ENCODE measurements around the gene CPXM1. TPM values are rescaled to one million over a fixed set of nuclear protein-coding genes. Genes with fewer than 3 reads are reported as not detected.

The CPXM1 gene
- total and polyA plus RNA-seq, 9 of the 15 experiments (the other 6 are each of a cell fraction or from before 2014, with no cell fraction given), result 0.04 to 1.1 (median 0.37) TPM; not detected in 2

DNA sequence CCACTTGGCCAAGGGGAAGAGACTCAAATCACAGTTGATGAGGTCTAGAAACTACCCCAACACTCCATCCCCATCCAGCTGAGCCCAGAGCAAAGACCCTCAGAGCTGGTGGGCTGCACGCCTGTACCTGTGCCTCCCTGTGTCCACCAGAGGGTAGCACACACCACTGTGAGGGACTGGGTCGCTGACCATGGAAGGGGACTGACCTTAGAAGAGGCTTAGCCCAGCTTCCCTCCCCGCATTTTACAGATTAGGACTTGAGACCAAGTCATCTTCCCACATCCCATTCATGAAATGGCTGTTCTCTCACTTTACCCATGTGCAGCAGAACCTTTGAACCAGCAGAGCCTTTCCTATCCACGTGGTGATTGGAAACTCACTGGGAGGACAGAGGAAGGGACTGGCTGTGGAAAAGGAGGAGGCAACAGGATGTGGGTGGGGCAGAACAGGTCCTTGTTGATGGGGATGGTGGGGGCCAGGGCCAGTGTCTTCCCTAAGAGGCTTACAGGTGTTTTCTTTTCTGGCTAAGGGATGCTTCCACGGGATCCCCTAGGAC lies 44.3 kb downstream of the CPXM1 start:
- intact Hi-C loops (cut with micrococcal nuclease) (loop anchor here (1.0 to 2.0 kb wide), 2 partner anchors 96 to 245 kb away; no protein-coding TSS in a partner anchor), in situ Hi-C loops (cut with MboI) (loop anchor here (5.0 to 10.0 kb wide), 2 partner anchors 91 to 239 kb away; no protein-coding TSS in a partner anchor)
- H4K20me1 ChIP-seq (replicated peaks; ENCODE audit: control insufficient read depth, insufficient read depth, low read length), result no peaks in the 10 kb centered on the region
- CTCF ChIA-PET (ENCODE audit: low intra/inter-chr PET ratio), result interaction anchor here (1.3 to 3.2 kb wide), 2 partner anchors 96 to 245 kb away, joined by 9 to 24 read pairs; no protein-coding TSS in a partner anchor
- no peak overlapping the region for H3K27ac ChIP-seq (ENCODE audit: extremely low read depth, low read depth, low read length)
- peak; percentile 83 for ATAC-seq
- peaks cover 2 to 30% of the 10 kb centered on the region in 2 experiments; a peak in 4 of 5 replicates for H3K4me1 ChIP-seq (replicated peaks in 1 of 2; ENCODE audit: control insufficient read depth in 2 of 2, insufficient read depth in 2 of 2, low read length in 2 of 2)
- H3K9me1 ChIP-seq (ENCODE audit: control insufficient read depth, insufficient read depth, low read length), result no peaks in the 10 kb centered on the region
- H3K27me3 ChIP-seq (ENCODE audit: control insufficient read depth in 2 of 2, insufficient read depth in 2 of 2, low read length in 2 of 2), result peaks cover 0 to 24% of the 10 kb centered on the region in 2 experiments; a peak in 2 of 5 replicates
- no peak overlapping the region for H3K4me2 ChIP-seq (ENCODE audit: insufficient read depth, low read length)
- H2AFZ ChIP-seq (ENCODE audit: low read depth, low read length), result no peak overlapping the region
- H3K36me3 ChIP-seq (ENCODE audit: control insufficient read depth, insufficient read depth, low read length), result no peaks in the 10 kb centered on the region
- H3K4me3 ChIP-seq, result no peak overlapping the region
- peak; percentile 6 for FAIRE-seq
- BruUV-seq (replicated peaks), result no TSS peak
- POLR2A ChIA-PET, result no interaction called here
- H3K9ac ChIP-seq (ENCODE audit: insufficient read depth in 1 of 2, low read depth in 2 of 2, low read length in 2 of 2), result no peak overlapping the region
- DNase-seq (ENCODE audit: extremely low read depth in 1 of 4, low spot score in 3 of 4), result peak; percentile 34 to 60 (median 46)
- H3K79me2 ChIP-seq (ENCODE audit: control insufficient read depth, insufficient read depth, low read length), result no peaks in the 10 kb centered on the region
- WGBS (ENCODE audit: insufficient coverage, low coverage, missing lambda C conversion rate), result 0% methylated on average over 3 of the region's 5 CpGs
- H3K9me3 ChIP-seq (replicated peaks; ENCODE audit: control insufficient read depth, insufficient read depth, low read depth, low read length), result no peaks in the 10 kb centered on the region
- TF ChIP-seq, protein P1, sequence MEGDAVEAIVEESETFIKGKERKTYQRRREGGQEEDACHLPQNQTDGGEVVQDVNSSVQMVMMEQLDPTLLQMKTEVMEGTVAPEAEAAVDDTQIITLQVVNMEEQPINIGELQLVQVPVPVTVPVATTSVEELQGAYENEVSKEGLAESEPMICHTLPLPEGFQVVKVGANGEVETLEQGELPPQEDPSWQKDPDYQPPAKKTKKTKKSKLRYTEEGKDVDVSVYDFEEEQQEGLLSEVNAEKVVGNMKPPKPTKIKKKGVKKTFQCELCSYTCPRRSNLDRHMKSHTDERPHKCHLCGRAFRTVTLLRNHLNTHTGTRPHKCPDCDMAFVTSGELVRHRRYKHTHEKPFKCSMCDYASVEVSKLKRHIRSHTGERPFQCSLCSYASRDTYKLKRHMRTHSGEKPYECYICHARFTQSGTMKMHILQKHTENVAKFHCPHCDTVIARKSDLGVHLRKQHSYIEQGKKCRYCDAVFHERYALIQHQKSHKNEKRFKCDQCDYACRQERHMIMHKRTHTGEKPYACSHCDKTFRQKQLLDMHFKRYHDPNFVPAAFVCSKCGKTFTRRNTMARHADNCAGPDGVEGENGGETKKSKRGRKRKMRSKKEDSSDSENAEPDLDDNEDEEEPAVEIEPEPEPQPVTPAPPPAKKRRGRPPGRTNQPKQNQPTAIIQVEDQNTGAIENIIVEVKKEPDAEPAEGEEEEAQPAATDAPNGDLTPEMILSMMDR (IDR thresholded peaks at IDR 0.05 in 2 of 3, conservative IDR thresholded peaks at IDR 0.05 in 1 of 3; ENCODE audit: insufficient read depth in 2 of 3, low read depth in 1 of 3, low read length in 3 of 3), result peak; percentile 59 to 77 (median 64)
- TF ChIP-seq USF2 (CRISPR knock-in tag; IDR thresholded peaks at IDR 0.05) (no peak), TCF7L2 (IDR thresholded peaks at IDR 0.05; ENCODE audit: low read depth, low read length) (no peak), MAZ (CRISPR knock-in tag; conservative IDR thresholded peaks at IDR 0.05 in 1 of 2, IDR thresholded peaks at IDR 0.05 in 1 of 2) (0 out of 4 replicates have a peak, but pooled peaks of 1 of the 2 experiments have one; percentile 16), ZNF347 (CRISPR knock-in tag; IDR thresholded peaks at IDR 0.05; ENCODE audit: low read depth) (no peak), POLR2G (IDR thresholded peaks at IDR 0.05; ENCODE audit: low read depth, low read length) (no peak), ARID2 (IDR thresholded peaks at IDR 0.05) (0 out of 2 replicates have a peak, but pooled peaks have one; percentile 71), ZSCAN32 (CRISPR knock-in tag; IDR thresholded peaks at IDR 0.05) (no peak), SMC3 (conservative IDR thresholded peaks at IDR 0.05; ENCODE audit: insufficient read depth, low read depth, low read length) (peak; percentile 33; the same call in 1 of the 2 replicates), ATF1 (CRISPR knock-in tag; IDR thresholded peaks at IDR 0.05) (no peak), ATF1 (tag; IDR thresholded peaks at IDR 0.05) (no peak), STAG1 (CRISPR knock-in tag; IDR thresholded peaks at IDR 0.05; ENCODE audit: borderline replicate concordance) (peak; percentile 78; the same call in 1 of the 2 replicates), NRF1 (conservative IDR thresholded peaks at IDR 0.05 in 1 of 2, IDR thresholded peaks at IDR 0.05 in 1 of 2) (no peak), SIN3B (IDR thresholded peaks at IDR 0.05; ENCODE audit: low read depth) (no peak)
- TF ChIP-seq, protein P2, sequence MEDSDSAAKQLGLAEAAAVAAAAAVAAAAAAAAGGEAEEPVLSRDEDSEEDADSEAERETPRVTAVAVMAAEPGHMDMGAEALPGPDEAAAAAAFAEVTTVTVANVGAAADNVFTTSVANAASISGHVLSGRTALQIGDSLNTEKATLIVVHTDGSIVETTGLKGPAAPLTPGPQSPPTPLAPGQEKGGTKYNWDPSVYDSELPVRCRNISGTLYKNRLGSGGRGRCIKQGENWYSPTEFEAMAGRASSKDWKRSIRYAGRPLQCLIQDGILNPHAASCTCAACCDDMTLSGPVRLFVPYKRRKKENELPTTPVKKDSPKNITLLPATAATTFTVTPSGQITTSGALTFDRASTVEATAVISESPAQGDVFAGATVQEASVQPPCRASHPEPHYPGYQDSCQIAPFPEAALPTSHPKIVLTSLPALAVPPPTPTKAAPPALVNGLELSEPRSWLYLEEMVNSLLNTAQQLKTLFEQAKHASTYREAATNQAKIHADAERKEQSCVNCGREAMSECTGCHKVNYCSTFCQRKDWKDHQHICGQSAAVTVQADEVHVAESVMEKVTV (CRISPR knock-in tag; IDR thresholded peaks at IDR 0.05), result peak; percentile 54
- TF ChIP-seq, protein P3, sequence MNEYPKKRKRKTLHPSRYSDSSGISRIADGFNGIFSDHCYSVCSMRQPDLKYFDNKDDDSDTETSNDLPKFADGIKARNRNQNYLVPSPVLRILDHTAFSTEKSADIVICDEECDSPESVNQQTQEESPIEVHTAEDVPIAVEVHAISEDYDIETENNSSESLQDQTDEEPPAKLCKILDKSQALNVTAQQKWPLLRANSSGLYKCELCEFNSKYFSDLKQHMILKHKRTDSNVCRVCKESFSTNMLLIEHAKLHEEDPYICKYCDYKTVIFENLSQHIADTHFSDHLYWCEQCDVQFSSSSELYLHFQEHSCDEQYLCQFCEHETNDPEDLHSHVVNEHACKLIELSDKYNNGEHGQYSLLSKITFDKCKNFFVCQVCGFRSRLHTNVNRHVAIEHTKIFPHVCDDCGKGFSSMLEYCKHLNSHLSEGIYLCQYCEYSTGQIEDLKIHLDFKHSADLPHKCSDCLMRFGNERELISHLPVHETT (CRISPR knock-in tag; conservative IDR thresholded peaks at IDR 0.05 in 1 of 2, IDR thresholded peaks at IDR 0.05 in 1 of 2), result no peak

Measured in K562 (cell line).